ENCODE results near the gene ZFP28.
A peak's percentile ranks its signal among the peaks of the same experiment; 100 is the strongest.

Gene ZFP28

DNA sequence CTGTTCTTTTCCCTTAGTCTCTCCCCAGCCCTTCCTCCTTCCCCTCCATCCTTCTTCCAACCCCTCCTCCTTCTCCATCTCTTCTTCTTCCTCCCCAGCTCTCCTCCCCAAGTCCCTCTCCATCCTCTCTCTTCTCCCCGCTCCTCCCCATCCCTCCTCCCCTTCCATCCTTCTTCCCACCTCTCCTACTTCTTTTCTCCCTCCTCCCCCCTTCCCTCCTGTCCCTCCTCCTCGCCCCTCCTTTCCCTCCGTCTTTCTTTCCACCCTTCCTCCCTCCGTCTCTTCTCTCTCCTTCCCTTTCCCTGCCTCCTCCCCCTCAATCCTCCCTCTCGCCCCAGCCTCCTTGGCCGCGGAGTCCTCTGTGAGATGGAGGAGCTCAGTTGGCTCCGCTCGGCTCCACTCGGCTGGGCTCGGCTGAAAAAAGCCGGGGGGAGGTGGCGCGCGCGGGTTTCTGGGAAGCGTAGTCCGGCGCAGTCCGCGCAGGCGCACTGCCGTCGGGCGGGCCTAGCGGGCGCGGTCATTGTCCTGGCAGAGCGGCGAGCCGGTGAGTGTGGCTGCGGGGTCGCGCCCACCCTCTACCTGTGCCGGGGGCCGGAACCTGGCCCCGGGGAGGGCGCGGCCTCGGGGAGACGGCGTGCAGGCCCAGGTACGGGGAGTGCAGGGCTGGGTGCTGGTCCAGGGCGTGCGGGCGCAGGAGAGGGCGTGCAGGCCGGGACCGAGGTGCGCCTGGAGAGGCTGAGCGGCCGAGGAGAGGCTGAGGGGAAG is 56.2 kb downstream of the ZFP28 start, which contains the start of gene ZNF71:
Gene ZNF71, plus strand, starts transcription at position 520 of the 765 bp plus-strand sequence. CDS start 6,257 bp downstream, outside the sequence.
- DNase-seq: peak; percentile 95

DNA sequence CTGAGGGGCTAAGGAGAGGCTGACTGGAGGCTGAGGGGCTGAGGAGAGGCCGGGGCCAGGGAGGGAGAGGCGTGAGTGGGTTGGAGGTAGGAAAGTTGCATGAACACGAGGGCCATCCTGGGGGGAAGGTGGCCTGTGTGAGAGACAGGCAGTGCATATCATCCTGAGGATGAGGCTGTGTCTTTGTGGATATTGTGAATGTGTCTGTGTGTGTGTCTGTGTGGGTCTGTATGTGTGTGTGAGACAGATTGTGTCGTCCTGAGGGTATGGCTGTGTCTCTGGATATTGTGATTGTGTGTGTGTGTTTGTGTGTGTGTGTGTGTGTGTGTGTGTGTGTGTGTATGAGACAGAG is 56.8 kb downstream of the ZFP28 start:
- DNase-seq: no peak

DNA sequence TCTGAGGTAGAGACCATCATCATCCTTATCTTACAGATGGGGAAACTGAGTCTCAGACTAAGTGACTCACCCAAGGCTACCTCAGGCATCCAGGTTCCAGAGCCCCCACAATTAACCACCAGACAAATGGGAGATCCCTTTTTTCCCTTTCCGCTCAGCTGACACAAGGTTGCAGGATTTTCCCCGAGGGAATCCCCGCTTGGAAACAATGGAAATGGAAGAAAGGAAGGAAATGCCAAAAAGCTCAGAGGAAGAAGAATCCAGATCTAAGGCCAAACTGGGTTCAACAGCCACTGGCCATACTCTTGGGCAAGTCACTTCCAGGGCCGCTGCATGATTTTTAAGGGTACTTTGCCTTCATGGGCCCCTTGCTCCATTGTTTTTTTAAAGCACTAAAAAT is 57.9 kb downstream of the ZFP28 start:
- no peak for DNase-seq

DNA sequence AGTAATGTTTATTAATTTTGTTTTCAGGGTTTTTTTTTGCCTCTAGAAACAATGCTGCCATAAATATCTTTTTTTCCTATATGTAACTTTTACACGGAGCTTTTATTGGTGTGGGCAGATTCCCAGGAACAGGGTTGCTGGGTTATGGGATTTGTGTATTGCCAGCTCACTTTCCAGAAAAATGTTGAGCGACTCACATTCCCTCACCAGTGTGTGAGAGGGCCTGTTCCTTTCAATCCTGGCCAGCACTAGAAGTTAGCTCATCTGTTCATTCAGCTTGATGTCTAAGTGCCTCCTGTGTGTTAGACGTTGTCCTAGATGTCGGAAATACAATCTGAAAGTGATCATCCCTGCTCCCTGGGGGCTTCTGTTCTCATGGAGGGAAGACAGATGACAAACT is 58.9 kb downstream of the ZFP28 start:
- no peak for DNase-seq

DNA sequence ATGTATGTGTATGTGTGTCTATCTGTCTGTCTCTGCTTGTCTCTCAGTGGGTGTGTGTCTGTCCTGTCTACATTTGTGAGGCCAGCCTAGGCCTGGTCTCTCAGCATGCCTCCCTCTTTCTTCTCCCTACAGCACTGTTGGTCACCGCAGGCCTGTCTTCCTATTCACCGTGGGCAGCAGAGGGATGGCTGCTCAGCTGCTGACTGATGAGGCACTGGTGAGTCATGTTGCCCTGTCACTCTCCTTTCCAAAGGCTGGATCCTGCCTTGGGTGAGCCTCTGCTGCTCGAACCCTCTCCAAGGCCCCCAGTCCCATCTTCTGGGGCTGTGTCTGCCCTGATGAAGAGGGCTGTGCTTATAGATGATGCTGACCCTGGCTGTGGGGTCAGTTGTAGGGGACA is 62.6 kb downstream of the ZFP28 start:
- DNase-seq: no peak

DNA sequence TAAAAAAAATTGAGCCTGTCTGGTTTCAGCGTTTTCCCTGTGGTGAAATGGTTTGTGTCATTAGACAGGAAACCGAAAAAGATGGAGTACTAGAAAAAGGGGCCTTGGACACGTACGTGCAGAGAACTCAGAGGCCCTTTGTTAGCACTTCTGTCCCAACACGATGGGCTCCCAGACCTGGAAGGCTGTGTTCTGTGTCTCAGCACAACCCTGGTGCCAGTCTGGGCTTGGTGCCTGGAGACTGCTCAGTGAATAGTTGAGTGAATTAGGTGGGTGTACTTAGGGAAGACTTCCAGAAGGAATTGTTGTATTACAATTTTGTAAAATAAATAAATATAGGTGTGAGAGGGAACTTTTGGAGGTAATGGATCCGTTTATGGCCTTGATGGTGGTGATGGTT is 65.1 kb downstream of the ZFP28 start:
- DNase-seq: no peak

Measured in right kidney (tissue), 1 donor.